HepG2 (cell line): Measurements from ENCODE around the gene KLHL3.

Experiments used
- CBX5 ChIP-seq: sonication (generic); formaldehyde crosslinking; IDR thresholded peaks from 2 replicates; pipeline ENCODE4 v1.4.0; 2020; ENCODE audit warnings: missing genetic modification reagents, borderline replicate concordance
- TERF1 ChIP-seq: sonication (generic); formaldehyde crosslinking; IDR thresholded peaks from 2 replicates; pipeline ENCODE4 v1.8.0; 2022; ENCODE audit warnings: mild to moderate bottlenecking, missing genetic modification reagents, moderate library complexity
- TF ChIP-seq, protein P1 (sequence below): sonication (generic); formaldehyde crosslinking; IDR thresholded peaks from 2 replicates; pipeline ENCODE4 v1.5.0; 2020; ENCODE audit warnings: mild to moderate bottlenecking, missing genetic modification reagents

GRCh38 chr5:137751869-137752491 is 16.1 kb upstream of the KLHL3 start:
- no peak for TF ChIP-seq CBX5 (CRISPR knock-in tag)
- TF ChIP-seq TERF1 (CRISPR knock-in tag): no peak
- TF ChIP-seq, protein P1, sequence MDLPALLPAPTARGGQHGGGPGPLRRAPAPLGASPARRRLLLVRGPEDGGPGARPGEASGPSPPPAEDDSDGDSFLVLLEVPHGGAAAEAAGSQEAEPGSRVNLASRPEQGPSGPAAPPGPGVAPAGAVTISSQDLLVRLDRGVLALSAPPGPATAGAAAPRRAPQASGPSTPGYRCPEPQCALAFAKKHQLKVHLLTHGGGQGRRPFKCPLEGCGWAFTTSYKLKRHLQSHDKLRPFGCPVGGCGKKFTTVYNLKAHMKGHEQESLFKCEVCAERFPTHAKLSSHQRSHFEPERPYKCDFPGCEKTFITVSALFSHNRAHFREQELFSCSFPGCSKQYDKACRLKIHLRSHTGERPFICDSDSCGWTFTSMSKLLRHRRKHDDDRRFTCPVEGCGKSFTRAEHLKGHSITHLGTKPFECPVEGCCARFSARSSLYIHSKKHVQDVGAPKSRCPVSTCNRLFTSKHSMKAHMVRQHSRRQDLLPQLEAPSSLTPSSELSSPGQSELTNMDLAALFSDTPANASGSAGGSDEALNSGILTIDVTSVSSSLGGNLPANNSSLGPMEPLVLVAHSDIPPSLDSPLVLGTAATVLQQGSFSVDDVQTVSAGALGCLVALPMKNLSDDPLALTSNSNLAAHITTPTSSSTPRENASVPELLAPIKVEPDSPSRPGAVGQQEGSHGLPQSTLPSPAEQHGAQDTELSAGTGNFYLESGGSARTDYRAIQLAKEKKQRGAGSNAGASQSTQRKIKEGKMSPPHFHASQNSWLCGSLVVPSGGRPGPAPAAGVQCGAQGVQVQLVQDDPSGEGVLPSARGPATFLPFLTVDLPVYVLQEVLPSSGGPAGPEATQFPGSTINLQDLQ (CRISPR knock-in tag): no peak
